Gastroesophageal sphincter (tissue), 4 donors: ENCODE results near the gene FBXO39. TPM values are rescaled to one million over a fixed set of nuclear protein-coding genes. Genes with fewer than 3 reads are reported as not detected.
"Not testable (repeated sequence)": the region's sequence is repeated elsewhere in the genome, so short reads cannot be mapped to it uniquely, and the experiment has no call there.

ENCODE experiments used
- ATAC-seq: fragments of 150-250 bp; one replicate; pipeline ENCODE4 v1.9.1; 2016; ENCODE audit warnings: mild to moderate bottlenecking, moderate library complexity
- H3K27ac ChIP-seq, 4 donors: fragments of 200-600 bp; sonication (generic) in 3 of 4; 1 replicate in 3 of 4; 2 replicates in 1 of 4; pipeline ENCODE4 v1.5.1; 2016 to 2019
- H3K27me3 ChIP-seq: fragments of 200-600 bp; sonication (generic); one replicate; pipeline ENCODE4 v1.5.1; 2019
- H3K36me3 ChIP-seq, 2 donors: fragments of 200-600 bp; sonication (generic); one replicate each; pipeline ENCODE4 v1.5.1; 2019; ENCODE audit warnings: control low read depth in 1 of 2
- H3K4me1 ChIP-seq, 3 donors: fragments of 200-600 bp; sonication (generic); 1 replicate in 2 of 3; 2 replicates in 1 of 3; pipeline ENCODE4 v1.5.1; 2016 to 2019; ENCODE audit warnings: control low read depth in 2 of 3
- H3K4me3 ChIP-seq, 2 donors: fragments of 200-600 bp; sonication (generic); one replicate each; pipeline ENCODE4 v1.5.1; 2019; ENCODE audit warnings: mild to moderate bottlenecking in 1 of 2, moderate library complexity in 1 of 2
- H3K9me3 ChIP-seq, 3 donors: fragments of 200-600 bp; sonication (generic); one replicate each; pipeline ENCODE4 v1.5.1; 2017 to 2019; ENCODE audit warnings: control low read depth in 2 of 3
- CTCF ChIP-seq, 4 experiments: fragments of 200-600 bp in 2 of 4; fragments of 450-650 bp in 2 of 4; sonication (generic) in 1 of 4; IDR thresholded peaks; one replicate each; pipeline ENCODE4 v1.5.1; 2017 to 2019; ENCODE audit warnings: antibody characterized with exemption in 4 of 4, mild to moderate bottlenecking in 2 of 4, moderate library complexity in 2 of 4
- EP300 ChIP-seq: sonication (generic); formaldehyde crosslinking; IDR thresholded peaks from one replicate; pipeline ENCODE4 v1.6.1; 2017; ENCODE audit warnings: antibody characterized with exemption, mild to moderate bottlenecking
- POLR2A ChIP-seq, 2 donors: fragments of 450-650 bp; IDR thresholded peaks; one replicate each; pipeline ENCODE4 v1.6.1; 2017; ENCODE audit warnings: antibody characterized with exemption in 2 of 2, mild to moderate bottlenecking in 2 of 2, moderate library complexity in 1 of 2
- POLR2AphosphoS5 ChIP-seq: sonication (generic); formaldehyde crosslinking; IDR thresholded peaks from one replicate; pipeline ENCODE4 v1.6.1; 2017; ENCODE audit warnings: antibody characterized with exemption
- WGBS, 2 donors: methylation state at CpG; one replicate each; pipeline ENCODE4 v1.1.5; 2018; ENCODE audit warnings: low coverage in 1 of 2; 5-methylcytosine and 5-hydroxymethylcytosine counted together
- total RNA-seq, 4 donors: library from RNA; depleted of rRNA; stranded (reverse); fragments of >200 nt; gene quantifications; one replicate each; pipeline ENCODE4 v1.1.0, GENCODE V29; 2016

Gene FBXO39
- total RNA-seq, 4 donors from 2014 or later = 2.3 TPM; not detected in 3

- no peak overlapping the region for H3K4me3 ChIP-seq
- ATAC-seq = no peak
- H3K27me3 ChIP-seq = peaks cover 55% of the 10 kb centered on the region
- no peak overlapping the region for H3K27ac ChIP-seq
- H3K4me1 ChIP-seq = no peaks in the 10 kb centered on the region
- peaks cover 0 to 21% (median 0%) of the 10 kb centered on the region in 3 donors for H3K9me3 ChIP-seq
- WGBS, 2 donors = 60% methylated on average over 1 of the region's 9 CpGs; no CpG with 5 or more reads in 1 of the 2 donors
- no peaks in the 10 kb centered on the region for H3K36me3 ChIP-seq
- TF ChIP-seq EP300 (no peak), POLR2A (IDR thresholded peaks at IDR 0.05) (no peak), CTCF (IDR thresholded peaks at IDR 0.05) (no peak), POLR2AphosphoS5 (no peak)
Measured at GRCh38 chr17:6812295-6812694, 36.3 kb downstream of the FBXO39 start.

DNA sequence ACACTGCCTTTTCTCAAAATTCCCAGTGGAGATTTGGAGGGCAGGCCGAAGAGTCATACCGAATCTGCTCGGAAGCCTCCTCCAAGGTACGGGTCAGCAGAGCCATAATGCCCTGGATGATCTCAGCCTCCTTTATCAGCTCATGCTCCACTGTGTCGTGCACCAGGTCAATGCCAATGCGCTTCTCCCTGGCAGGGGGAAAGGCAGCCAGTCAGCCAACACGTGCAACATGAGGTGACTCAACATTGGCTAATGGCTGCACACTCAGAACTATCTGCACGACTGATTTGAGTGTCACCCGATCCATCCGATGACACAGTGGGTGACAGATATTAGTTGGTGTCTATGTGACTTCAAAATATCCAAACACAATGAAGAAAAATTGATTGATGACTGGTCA lies 39.8 kb downstream of the FBXO39 start:
- WGBS, 2 donors = 76 to 90% methylated on average over 4 to 8 of the region's 10 CpGs

DNA sequence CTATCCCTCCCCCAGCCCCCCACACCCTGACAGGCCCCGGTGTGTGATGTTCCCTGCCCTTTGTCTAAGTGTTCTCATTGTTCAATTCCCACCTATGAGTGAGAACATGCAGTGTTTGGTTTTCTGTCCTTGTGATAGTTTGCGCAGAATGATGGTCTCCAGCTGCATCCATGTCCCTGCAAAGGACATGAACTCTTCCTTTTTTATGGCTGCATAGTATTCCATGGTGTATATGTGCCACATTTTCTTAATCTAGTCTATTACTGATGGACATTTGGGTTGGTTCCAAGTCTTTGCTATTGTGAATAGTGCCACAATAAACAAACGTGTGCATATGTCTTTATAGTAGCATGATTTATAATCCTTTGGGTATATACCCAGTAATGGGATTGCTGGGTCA lies 40.4 kb downstream of the FBXO39 start:
- not testable (repeated sequence) for H3K4me1 ChIP-seq, H3K27ac ChIP-seq, H3K36me3 ChIP-seq, H3K4me3 ChIP-seq, ATAC-seq
- peaks cover 0 to 13% (median 0%) of the 10 kb centered on the region in 3 donors for H3K9me3 ChIP-seq
- 79 to 82% methylated on average over 2 to 3 of the region's 3 CpGs for WGBS, 2 donors
- H3K27me3 ChIP-seq = peaks cover 57% of the 10 kb centered on the region

More for the DNA sequence above, 39.8 kb downstream of the FBXO39 start:
- TF ChIP-seq POLR2AphosphoS5 (no peak), EP300 (no peak)
- no peak overlapping the region for H3K4me3 ChIP-seq
- no peak for ATAC-seq
- peaks cover 59% of the 10 kb centered on the region for H3K27me3 ChIP-seq
- H3K36me3 ChIP-seq = no peaks in the 10 kb centered on the region
- no peak overlapping the region for H3K27ac ChIP-seq
- no peaks in the 10 kb centered on the region for H3K4me1 ChIP-seq
- peaks cover 0 to 8% (median 0%) of the 10 kb centered on the region in 3 donors for H3K9me3 ChIP-seq

DNA sequence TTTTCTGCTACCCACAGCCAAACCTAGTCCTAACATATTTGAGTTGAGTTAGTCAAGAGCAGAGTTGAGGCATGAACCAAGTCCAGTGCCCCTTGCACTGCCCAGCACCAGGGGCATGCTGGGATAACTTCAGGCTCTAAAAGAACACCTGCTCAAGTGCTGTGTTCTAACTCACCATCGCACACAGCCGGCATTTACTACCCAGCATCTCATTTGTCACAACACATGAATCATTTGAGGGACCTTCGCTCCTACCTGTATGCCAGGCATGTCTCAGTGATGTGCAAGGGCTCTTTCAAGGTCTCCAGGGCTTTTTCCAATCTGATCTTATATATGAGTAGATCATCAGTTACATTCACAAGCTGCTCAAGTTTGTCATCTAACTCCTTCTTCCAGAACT lies 42.9 kb downstream of the FBXO39 start:
- Histone ChIP-seq H3K27me3 (peaks cover 36% of the 10 kb centered on the region), H3K27ac (no peak overlapping the region), H3K9me3 (peaks cover 0 to 13% (median 0%) of the 10 kb centered on the region in 3 donors), H3K4me1 (no peaks in the 10 kb centered on the region), H3K36me3 (no peaks in the 10 kb centered on the region), H3K4me3 (no peak overlapping the region)
- TF ChIP-seq EP300 = no peak
- no peak for TF ChIP-seq POLR2AphosphoS5
- TF ChIP-seq CTCF (IDR thresholded peaks at IDR 0.05) = no peak
- TF ChIP-seq POLR2A (IDR thresholded peaks at IDR 0.05) = no peak
- no peak for ATAC-seq
- WGBS, 2 donors = 80 to 86% methylated on average over 1 to 3 of the region's 3 CpGs

DNA sequence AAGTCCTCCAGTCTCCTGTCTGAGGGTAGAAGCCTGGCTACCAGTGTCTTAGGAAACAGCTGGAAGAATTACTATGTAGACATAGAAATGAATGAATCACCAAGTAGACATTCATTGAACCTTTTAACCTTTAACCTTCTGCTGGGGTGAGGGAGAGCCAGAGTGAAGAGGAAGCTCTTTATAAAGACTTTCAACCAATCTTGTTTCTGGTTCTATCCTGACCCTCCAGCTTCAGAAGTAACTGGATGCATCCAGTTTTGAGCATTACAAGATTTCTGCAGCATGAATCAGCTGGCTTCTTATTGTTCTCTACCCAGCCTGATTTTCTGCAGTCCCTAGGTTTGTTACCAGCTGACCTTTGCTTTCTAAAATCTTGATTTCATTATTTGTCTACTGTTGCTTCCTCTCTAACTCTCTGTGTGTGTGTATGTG lies 47.0 kb downstream of the FBXO39 start:
- Histone ChIP-seq H3K9me3 (peaks cover 0 to 13% (median 0%) of the 10 kb centered on the region in 3 donors), H3K27me3 (peaks cover 22% of the 10 kb centered on the region), H3K4me1 (no peaks in the 10 kb centered on the region), H3K36me3 (no peaks in the 10 kb centered on the region), H3K4me3 (no peak overlapping the region), H3K27ac (no peak overlapping the region)
- no peak for ATAC-seq
- TF ChIP-seq CTCF (IDR thresholded peaks at IDR 0.05) (no peak), EP300 (no peak), POLR2AphosphoS5 (no peak), POLR2A (IDR thresholded peaks at IDR 0.05) (no peak)

DNA sequence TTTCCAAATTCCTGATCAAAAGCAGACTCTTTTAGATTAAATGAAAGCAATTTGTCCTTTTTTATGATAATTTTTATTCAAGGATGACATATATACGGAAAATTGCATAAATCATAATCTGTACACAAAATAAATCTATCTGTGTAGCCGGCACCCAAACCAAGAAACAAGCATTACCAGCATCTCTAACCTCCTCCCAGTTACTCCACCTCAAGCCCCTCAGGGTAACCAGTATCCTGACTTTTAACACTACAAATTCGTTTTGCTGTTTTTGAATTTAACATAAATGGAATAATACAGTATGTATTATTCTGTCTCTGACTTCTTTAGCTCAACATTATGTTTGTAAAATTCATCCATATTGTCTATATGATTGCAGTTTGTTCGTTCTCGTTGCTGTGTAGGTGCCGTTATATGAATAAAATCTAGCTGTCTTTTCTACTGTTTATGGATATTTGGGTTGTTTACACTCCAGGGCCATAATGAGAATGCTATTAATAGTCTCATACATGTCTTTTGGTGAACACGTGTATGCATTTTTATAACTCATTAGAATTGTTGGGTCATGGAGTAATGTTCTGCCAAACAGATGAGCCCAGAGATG lies 54.5 kb downstream of the FBXO39 start:
- WGBS, 2 donors = 55 to 61% methylated on average over 7 of the region's 7 CpGs
- Histone ChIP-seq H3K9me3 (no peaks in the 10 kb centered on the region), H3K36me3 (no peaks in the 10 kb centered on the region), H3K4me3 (no peak overlapping the region), H3K4me1 (peaks cover 0 to 11% (median 0%) of the 10 kb centered on the region in 3 donors), H3K27me3 (peaks cover 69% of the 10 kb centered on the region), H3K27ac (no peak overlapping the region)
- ATAC-seq = no peak
- TF ChIP-seq CTCF (IDR thresholded peaks at IDR 0.05) = no peak
- TF ChIP-seq POLR2AphosphoS5 = no peak
- no peak for TF ChIP-seq EP300
- no peak for TF ChIP-seq POLR2A (IDR thresholded peaks at IDR 0.05)
